SK-N-SH treated with all-trans-retinoic acid at 6 μM for 48 hours (cell line): ENCODE results near the gene SLC19A1.

Experiments used
- ARNTL ChIP-seq: fragments of 450-650 bp; formaldehyde crosslinking; IDR thresholded peaks from 2 replicates; pipeline ENCODE4 v1.5.0; 2020; ENCODE audit warnings: low read depth, mild to moderate bottlenecking, moderate library complexity, borderline replicate concordance
- BACH2 ChIP-seq: fragments of 250-450 bp; sonication (Bioruptor Pico); IDR thresholded peaks from 2 replicates; pipeline ENCODE4 v1.9.0; 2021; ENCODE audit warnings: mild to moderate bottlenecking, borderline replicate concordance
- CREB5 ChIP-seq: fragments of 250-450 bp; sonication (Bioruptor Pico); IDR thresholded peaks from 2 replicates; pipeline ENCODE4 v1.5.1; 2020; ENCODE audit warnings: low read depth, mild to moderate bottlenecking, moderate library complexity
- CSDC2 ChIP-seq: fragments of 250-450 bp; sonication (Bioruptor Pico); IDR thresholded peaks from 2 replicates; pipeline ENCODE4 v1.5.0; 2020; ENCODE audit warnings: mild to moderate bottlenecking, moderate library complexity
- ISL1 ChIP-seq: fragments of 250-450 bp; sonication (Bioruptor Pico); IDR thresholded peaks from 2 replicates; pipeline ENCODE4 v2.1.2; 2022; ENCODE audit warnings: mild to moderate bottlenecking, moderate library complexity
- PATZ1 ChIP-seq: fragments of 250-450 bp; sonication (Bioruptor Pico); IDR thresholded peaks from 2 replicates; pipeline ENCODE4 v1.8.0; 2020; ENCODE audit warnings: mild to moderate bottlenecking, moderate library complexity, borderline replicate concordance
- PPARA ChIP-seq: fragments of 250-450 bp; sonication (Bioruptor Pico); IDR thresholded peaks from 2 replicates; pipeline ENCODE4 v1.5.0; 2020; ENCODE audit warnings: mild to moderate bottlenecking, borderline replicate concordance
- RARB ChIP-seq: fragments of 250-450 bp; sonication (Bioruptor Pico); IDR thresholded peaks from 2 replicates; pipeline ENCODE4 v1.8.0; 2021; ENCODE audit warnings: mild to moderate bottlenecking, moderate library complexity
- TCF4 ChIP-seq: fragments of 250-450 bp; sonication (Bioruptor Pico); IDR thresholded peaks from 2 replicates; pipeline ENCODE4 v1.8.0; 2021; ENCODE audit warnings: mild to moderate bottlenecking, moderate library complexity, borderline replicate concordance
- ZFP3 ChIP-seq: fragments of 250-450 bp; sonication (Bioruptor Pico); IDR thresholded peaks from 2 replicates; pipeline ENCODE4 v1.5.0; 2020; ENCODE audit warnings: mild to moderate bottlenecking, moderate library complexity
- ZFP30 ChIP-seq: fragments of 450-650 bp; formaldehyde crosslinking; IDR thresholded peaks from 2 replicates; pipeline ENCODE4 v1.5.0; 2022; ENCODE audit warnings: mild to moderate bottlenecking, moderate library complexity
- ZNF565 ChIP-seq: fragments of 450-650 bp; formaldehyde crosslinking; conservative IDR thresholded peaks from 2 replicates; pipeline ENCODE4 v1.5.0; 2020; ENCODE audit warnings: low read depth, mild to moderate bottlenecking, moderate library complexity
- TF ChIP-seq, protein P1 (sequence below): fragments of 250-450 bp; sonication (Bioruptor Pico); IDR thresholded peaks from 2 replicates; pipeline ENCODE4 v1.5.1; 2021; ENCODE audit warnings: mild to moderate bottlenecking, moderate library complexity

DNA sequence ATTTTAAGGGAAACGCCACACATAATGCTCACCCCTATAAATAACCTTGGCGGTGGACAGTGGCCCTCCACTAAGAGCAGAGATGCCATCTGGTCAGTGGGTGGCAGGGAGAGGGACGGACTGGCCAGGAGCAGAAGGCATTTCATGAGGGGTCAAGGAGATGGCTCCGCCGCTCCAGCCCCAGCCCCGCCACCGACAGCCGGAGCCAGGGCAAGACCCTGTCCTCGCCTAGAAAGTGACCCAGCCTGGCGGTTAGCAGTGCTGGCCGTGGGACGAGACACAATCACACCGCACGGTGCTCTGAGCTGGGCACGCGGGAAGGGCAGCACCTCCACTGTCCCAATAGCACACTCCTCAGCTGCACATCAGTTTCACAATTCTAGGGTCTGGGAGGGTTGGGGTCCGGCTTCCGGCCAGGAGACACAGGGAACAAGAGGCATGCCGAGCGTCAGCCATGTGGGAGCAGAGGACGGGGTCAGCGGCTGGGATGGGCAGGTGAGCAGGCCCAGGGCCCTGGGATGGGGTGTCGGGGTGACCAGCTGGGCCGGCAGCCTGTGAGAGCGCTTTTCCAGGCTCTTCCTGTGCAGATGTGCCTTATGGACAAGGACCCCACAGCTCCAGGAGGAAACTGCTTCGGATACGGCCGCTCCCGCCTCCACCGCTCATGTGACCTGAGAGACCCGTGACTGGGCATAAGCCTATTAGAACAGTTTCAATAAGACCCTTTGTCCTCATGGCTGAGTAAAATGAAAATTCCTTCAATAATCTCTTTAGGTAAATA is 5.7 kb downstream of the SLC19A1 start:
- no peak for TF ChIP-seq ZNF565
- no peak for TF ChIP-seq CSDC2 (CRISPR knock-in tag)
- TF ChIP-seq PATZ1: no peak
- TF ChIP-seq, protein P1, sequence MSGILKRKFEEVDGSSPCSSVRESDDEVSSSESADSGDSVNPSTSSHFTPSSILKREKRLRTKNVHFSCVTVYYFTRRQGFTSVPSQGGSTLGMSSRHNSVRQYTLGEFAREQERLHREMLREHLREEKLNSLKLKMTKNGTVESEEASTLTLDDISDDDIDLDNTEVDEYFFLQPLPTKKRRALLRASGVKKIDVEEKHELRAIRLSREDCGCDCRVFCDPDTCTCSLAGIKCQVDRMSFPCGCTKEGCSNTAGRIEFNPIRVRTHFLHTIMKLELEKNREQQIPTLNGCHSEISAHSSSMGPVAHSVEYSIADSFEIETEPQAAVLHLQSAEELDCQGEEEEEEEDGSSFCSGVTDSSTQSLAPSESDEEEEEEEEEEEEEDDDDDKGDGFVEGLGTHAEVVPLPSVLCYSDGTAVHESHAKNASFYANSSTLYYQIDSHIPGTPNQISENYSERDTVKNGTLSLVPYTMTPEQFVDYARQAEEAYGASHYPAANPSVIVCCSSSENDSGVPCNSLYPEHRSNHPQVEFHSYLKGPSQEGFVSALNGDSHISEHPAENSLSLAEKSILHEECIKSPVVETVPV (CRISPR knock-in tag): no peak
- no peak for TF ChIP-seq TCF4 (CRISPR knock-in tag)
- no peak for TF ChIP-seq ISL1 (CRISPR knock-in tag)
- TF ChIP-seq RARB (CRISPR knock-in tag): no peak
- TF ChIP-seq ZFP3 (CRISPR knock-in tag): no peak
- no peak for TF ChIP-seq PPARA (CRISPR knock-in tag)
- no peak for TF ChIP-seq ARNTL (CRISPR knock-in tag)
- no peak for TF ChIP-seq ZFP30 (CRISPR knock-in tag)
- TF ChIP-seq BACH2: no peak
- no peak for TF ChIP-seq CREB5 (CRISPR knock-in tag)
